Chondrocyte (in vitro differentiated cells): ENCODE measurements around the gene UGT1A1. TPM values are rescaled to one million over a fixed set of nuclear protein-coding genes. Genes with fewer than 3 reads are reported as not detected.

Experiments used
- DNase-seq: peaks from one replicate; pipeline ENCODE4 v3.0.0; 2021; ENCODE audit warnings: mixed read lengths, low spot score
- H3K27ac Mint-ChIP-seq: one replicate; pipeline ENCODE4 v1.8.0; 2021; ENCODE audit warnings: mild to moderate bottlenecking, moderate library complexity, mixed read lengths; ENCODE audit not compliant: unreplicated experiment
- H3K27me3 Mint-ChIP-seq: 2 replicates; pipeline ENCODE4 v1.8.0; 2021; ENCODE audit warnings: low read depth, mixed read lengths
- H3K36me3 Mint-ChIP-seq: 2 replicates; pipeline ENCODE4 v1.8.0; 2021; ENCODE audit warnings: low read depth, mixed read lengths
- H3K4me1 Mint-ChIP-seq: 2 replicates; pipeline ENCODE4 v1.8.0; 2021; ENCODE audit warnings: low read depth, mild to moderate bottlenecking, mixed read lengths
- H3K4me3 Mint-ChIP-seq: one replicate; pipeline ENCODE4 v1.8.0; 2021; ENCODE audit warnings: mild to moderate bottlenecking, moderate library complexity, mixed read lengths; ENCODE audit not compliant: unreplicated experiment
- H3K9me3 Mint-ChIP-seq: 2 replicates; pipeline ENCODE4 v1.8.0; 2021; ENCODE audit warnings: low read depth, mixed read lengths
- total RNA-seq: library from RNA; stranded (reverse); gene quantifications from 3 replicates; pipeline ENCODE4 v1.2.1, GENCODE V29; 2021
- TF ChIP-seq, protein P1 (sequence below): fragments of 200-600 bp; sonication (generic); IDR thresholded peaks from 2 replicates; pipeline ENCODE4 v1.5.0; 2021; ENCODE audit warnings: antibody characterized with exemption, mild to moderate bottlenecking, moderate library complexity

Gene UGT1A1
- total RNA-seq, 1 donor from 2014 or later, result not detected

DNA sequence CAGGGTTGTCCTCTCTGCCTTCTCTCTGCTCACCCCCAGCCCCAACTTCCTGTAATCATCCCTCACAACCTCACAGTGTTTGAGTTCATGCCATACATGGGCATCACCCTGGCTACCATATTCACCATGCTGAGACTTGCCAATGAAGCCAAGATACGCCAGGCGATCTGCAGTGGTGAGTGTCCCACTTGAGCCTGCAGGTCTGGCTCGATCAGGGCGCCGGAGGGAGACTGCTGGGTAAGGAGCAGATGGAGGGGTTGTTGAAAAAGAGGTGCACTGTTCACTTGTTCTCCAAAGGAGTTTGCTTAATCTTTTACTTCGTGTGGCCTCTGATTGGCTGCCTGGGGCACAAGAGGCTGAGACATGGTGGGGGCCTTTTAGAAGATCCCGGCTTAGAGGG is 32.6 kb downstream of the UGT1A1 start:
- Mint-ChIP-seq H3K27me3 (peaks cover 8% of the 10 kb centered on the region), H3K27ac (no peak overlapping the region), H3K4me1 (no peaks in the 10 kb centered on the region), H3K9me3 (no peaks in the 10 kb centered on the region), H3K36me3 (no peaks in the 10 kb centered on the region), H3K4me3 (no peak overlapping the region)
- DNase-seq, result no peak
- TF ChIP-seq, protein P1, sequence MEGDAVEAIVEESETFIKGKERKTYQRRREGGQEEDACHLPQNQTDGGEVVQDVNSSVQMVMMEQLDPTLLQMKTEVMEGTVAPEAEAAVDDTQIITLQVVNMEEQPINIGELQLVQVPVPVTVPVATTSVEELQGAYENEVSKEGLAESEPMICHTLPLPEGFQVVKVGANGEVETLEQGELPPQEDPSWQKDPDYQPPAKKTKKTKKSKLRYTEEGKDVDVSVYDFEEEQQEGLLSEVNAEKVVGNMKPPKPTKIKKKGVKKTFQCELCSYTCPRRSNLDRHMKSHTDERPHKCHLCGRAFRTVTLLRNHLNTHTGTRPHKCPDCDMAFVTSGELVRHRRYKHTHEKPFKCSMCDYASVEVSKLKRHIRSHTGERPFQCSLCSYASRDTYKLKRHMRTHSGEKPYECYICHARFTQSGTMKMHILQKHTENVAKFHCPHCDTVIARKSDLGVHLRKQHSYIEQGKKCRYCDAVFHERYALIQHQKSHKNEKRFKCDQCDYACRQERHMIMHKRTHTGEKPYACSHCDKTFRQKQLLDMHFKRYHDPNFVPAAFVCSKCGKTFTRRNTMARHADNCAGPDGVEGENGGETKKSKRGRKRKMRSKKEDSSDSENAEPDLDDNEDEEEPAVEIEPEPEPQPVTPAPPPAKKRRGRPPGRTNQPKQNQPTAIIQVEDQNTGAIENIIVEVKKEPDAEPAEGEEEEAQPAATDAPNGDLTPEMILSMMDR, result no peak

DNA sequence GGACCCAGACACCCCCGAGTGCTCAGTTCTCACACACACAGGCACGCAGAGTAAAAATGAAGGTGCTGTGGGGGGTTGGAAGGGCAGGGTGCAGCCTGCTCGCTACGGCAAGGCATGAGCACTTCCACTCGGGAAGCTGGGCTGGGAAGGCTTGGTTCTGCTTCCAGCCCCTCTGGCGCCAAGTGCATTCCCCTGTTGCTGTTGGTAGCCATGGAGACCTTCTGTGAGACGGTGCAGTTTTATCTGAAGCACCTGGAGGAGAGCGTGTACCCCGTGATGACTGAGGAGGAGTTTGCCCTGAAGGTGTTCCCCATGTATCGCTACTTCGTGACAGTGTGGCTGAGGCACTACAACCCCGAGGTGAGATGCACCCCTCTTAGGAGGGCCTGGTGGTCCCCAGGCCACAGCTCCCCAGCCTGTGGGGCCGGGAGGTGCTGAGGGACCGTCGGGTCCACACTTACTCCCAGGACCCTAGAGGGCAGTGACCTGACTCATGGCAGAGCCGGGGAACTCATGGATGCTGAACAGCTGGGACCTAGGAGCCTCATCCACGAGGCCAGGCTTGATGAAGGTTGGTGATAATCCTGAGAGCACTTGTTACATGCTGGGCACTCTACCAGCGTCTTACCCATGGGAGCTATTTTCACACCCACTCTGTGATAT is 33.5 kb downstream of the UGT1A1 start:
- no peaks in the 10 kb centered on the region for H3K9me3 Mint-ChIP-seq
- no peaks in the 10 kb centered on the region for H3K4me1 Mint-ChIP-seq
- peaks cover 8% of the 10 kb centered on the region for H3K27me3 Mint-ChIP-seq
- no peak overlapping the region for H3K4me3 Mint-ChIP-seq
- no peaks in the 10 kb centered on the region for H3K36me3 Mint-ChIP-seq
- H3K27ac Mint-ChIP-seq, result no peak overlapping the region
- TF ChIP-seq, protein P1, result no peak
- no peak for DNase-seq

DNA sequence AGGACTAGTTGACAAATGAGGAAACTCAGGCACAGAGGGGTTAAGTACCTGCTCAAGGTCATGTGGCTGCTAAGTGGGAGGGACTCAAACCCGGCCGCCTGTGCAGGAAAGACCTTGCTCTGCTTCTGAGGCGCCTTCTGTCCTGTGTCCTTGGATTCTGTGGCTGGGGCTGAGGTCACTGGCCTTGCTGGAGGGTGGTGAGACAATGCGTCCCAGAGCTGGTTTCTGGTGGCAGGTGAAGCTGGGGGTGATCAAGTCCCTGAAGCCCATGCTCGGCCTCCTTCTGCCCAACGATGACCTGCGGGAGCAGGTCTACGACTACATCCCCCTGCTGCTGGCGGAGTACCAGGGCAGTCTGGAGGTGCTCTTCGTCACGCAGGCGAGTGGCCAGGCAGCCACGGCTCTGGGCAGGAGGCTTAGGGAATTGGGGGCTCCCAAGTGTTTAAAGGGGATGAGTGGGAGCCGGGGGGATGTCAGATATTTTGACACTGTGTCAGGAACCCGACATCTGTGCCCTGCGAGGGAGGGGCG is 34.1 kb downstream of the UGT1A1 start:
- H3K36me3 Mint-ChIP-seq, result no peaks in the 10 kb centered on the region
- H3K9me3 Mint-ChIP-seq, result no peaks in the 10 kb centered on the region
- H3K27ac Mint-ChIP-seq, result no peak overlapping the region
- TF ChIP-seq, protein P1, result no peak
- H3K4me1 Mint-ChIP-seq, result no peaks in the 10 kb centered on the region
- DNase-seq, result peak; percentile 86
- H3K27me3 Mint-ChIP-seq, result peaks cover 9% of the 10 kb centered on the region
- H3K4me3 Mint-ChIP-seq, result no peak overlapping the region

DNA sequence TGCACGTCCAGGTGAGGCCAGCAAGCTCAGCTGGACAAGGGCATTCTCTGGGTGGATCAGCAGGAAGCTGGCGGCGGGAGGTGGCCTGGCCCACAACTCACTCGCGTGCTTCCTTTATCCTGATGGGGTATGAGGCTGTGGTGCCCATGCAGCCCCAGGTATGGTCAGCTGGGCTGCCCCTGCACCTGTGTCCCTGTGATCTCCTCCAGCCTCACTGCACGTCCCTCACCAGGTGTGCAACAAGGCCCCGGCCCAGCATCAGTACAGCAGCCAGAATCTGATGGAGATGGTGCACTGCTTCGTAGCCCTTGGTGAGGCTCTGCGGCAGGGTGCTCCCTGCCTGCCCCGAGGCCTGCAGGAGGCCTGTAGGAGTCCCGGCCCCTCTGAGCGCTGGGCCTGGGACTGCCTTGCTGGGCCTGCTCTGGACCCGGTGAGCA is 35.7 kb downstream of the UGT1A1 start:
- H3K4me1 Mint-ChIP-seq, result no peaks in the 10 kb centered on the region
- peaks cover 2% of the 10 kb centered on the region for H3K36me3 Mint-ChIP-seq
- peaks cover 5% of the 10 kb centered on the region for H3K9me3 Mint-ChIP-seq
- no peak overlapping the region for H3K27ac Mint-ChIP-seq
- TF ChIP-seq, protein P1, result no peak
- no peak overlapping the region for H3K4me3 Mint-ChIP-seq
- H3K27me3 Mint-ChIP-seq, result peaks cover 7% of the 10 kb centered on the region
- DNase-seq, result peak; percentile 82

DNA sequence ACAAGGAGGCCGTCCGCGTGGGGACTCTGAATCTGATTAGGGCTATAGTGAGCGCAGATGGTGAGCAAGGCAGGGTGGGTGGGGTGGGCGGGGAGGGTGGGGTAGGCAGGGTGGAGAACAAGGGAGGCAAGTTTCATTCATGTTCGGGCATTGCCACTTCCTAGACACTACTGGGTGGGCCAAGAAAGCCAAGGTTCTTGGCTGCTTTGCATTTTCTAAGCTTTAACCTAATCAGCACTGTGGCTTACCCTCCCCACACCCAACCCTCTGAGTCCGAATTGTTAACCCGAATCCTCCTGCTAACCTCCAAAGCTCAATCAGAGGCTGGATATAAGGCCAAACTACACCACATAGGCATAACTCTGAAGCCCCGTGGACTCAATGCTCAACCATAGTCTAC is 36.2 kb downstream of the UGT1A1 start:
- no peak for DNase-seq
- Mint-ChIP-seq H3K27me3 (peaks cover 5% of the 10 kb centered on the region), H3K36me3 (peaks cover 2% of the 10 kb centered on the region), H3K4me3 (no peak overlapping the region), H3K27ac (no peak overlapping the region), H3K9me3 (peaks cover 5% of the 10 kb centered on the region), H3K4me1 (peaks cover 3% of the 10 kb centered on the region)
- TF ChIP-seq, protein P1, result no peak
